GM12891 (cell line): ENCODE results near the gene KDM4B.

Experiments used
- POLR2A ChIP-seq: IDR thresholded peaks from 2 replicates; pipeline ENCODE4 v1.6.1; 2011; ENCODE audit warnings: low read depth, low read length, control low read depth
- POLR2AphosphoS5 ChIP-seq: IDR thresholded peaks from 2 replicates; pipeline ENCODE4 v1.6.1; 2011; ENCODE audit warnings: low read depth, low read length, control low read depth
- SPI1 ChIP-seq: IDR thresholded peaks from 2 replicates; pipeline ENCODE4 v1.6.1; 2011; ENCODE audit warnings: low read depth, low read length, control low read depth

DNA sequence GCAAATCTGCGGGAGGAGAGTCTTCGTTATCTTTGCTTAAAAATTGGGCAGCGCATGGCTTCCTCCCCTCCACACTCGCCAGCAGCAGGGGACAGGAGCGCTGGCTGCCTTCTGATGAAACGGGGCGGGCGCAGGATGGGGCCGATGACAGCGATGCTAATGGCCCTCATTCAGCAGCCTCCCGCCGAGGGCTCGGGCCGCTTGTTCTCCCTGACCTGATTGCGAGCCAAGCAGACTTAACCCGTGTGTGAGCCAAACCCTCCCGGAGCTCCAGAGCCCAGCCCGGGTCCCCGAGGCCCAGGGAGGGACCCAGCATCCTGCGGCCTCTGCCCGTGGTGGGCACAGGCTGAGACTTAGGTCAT is 90.3 kb downstream of the KDM4B start:
- TF ChIP-seq POLR2A (no peak), POLR2AphosphoS5 (no peak), SPI1 (no peak)
